ENCODE data around the gene HSPB2.

The HSPB2 gene

DNA sequence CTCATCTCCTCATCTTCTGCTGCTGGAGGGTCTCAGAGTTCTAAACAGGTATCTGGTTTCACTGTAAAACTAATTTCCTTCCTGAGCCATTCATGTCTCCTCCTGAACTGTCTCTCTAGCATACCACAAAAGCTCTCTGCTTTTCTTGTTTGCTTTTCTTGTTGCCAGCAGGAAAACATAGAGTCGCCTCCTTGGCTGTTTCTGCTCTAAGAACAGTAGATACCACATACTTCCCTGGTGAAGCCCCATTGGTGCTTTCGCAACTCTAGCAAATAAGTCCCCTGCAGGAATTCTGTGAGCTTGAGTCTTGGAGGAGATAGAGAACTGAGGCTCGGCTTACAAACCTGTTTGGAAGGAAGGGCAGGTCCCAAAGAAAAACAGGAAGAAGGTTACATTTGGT lies 31.6 kb downstream of the HSPB2 start:
- Histone ChIP-seq H3K9ac (ENCODE audit: low read depth, low read length) (peak overlapping the region; percentile 83), H3K9me3 (replicated peaks; ENCODE audit: low read length) (no peaks in the 10 kb centered on the region), H3K27me3 (ENCODE audit: control insufficient read depth, insufficient read depth, low read length) (no peaks in the 10 kb centered on the region), H3K36me3 (ENCODE audit: insufficient read depth, low read length) (no peaks in the 10 kb centered on the region), H3K4me2 (ENCODE audit: low read length) (peak overlapping the region; percentile 74), H3K4me3 (ENCODE audit: low read length) (peak overlapping the region; percentile 51), H3K4me1 (ENCODE audit: control insufficient read depth, insufficient read depth, low read length) (peaks cover 73% of the 10 kb centered on the region)

- Histone ChIP-seq H3K4me1 (ENCODE audit: control insufficient read depth, insufficient read depth, low read length) (peaks cover 68% of the 10 kb centered on the region), H3K9ac (ENCODE audit: low read depth, low read length) (peak overlapping the region; percentile 87), H3K4me2 (ENCODE audit: low read length) (peak overlapping the region; percentile 74), H3K9me3 (replicated peaks; ENCODE audit: low read length) (no peaks in the 10 kb centered on the region), H3K4me3 (ENCODE audit: low read length) (peak overlapping the region; percentile 51), H3K27me3 (ENCODE audit: control insufficient read depth, insufficient read depth, low read length) (no peaks in the 10 kb centered on the region), H3K36me3 (ENCODE audit: insufficient read depth, low read length) (no peaks in the 10 kb centered on the region)
Observed at GRCh38 chr11:111944651-111945051, 32.1 kb downstream of the HSPB2 start.

DNA sequence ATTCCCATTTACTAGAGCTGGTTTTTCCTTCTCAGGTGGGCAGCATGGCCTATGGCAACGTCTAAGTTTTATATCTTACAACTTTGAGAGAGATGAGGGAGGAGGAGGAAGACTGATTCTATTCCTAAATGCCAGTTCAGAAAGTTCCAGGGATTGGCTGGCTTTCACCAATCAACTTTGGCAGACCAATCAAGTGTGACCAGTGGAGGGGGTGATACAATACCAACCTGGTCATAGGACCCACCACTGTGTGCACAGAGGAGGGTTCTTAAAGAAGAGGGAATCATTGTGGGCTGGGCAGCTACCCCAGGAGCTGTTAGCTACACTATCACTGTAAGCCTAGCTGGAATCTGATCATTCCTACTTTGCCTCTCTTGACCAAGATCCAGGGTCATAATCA lies 32.7 kb downstream of the HSPB2 start:
- Histone ChIP-seq H3K4me1 (ENCODE audit: control insufficient read depth, insufficient read depth, low read length) (peaks cover 63% of the 10 kb centered on the region), H3K9ac (ENCODE audit: low read depth, low read length) (peak overlapping the region; percentile 87), H3K9me3 (replicated peaks; ENCODE audit: low read length) (no peaks in the 10 kb centered on the region), H3K27me3 (ENCODE audit: control insufficient read depth, insufficient read depth, low read length) (no peaks in the 10 kb centered on the region), H3K4me3 (ENCODE audit: low read length) (peak overlapping the region; percentile 34), H3K36me3 (ENCODE audit: insufficient read depth, low read length) (no peaks in the 10 kb centered on the region), H3K4me2 (ENCODE audit: low read length) (peak overlapping the region; percentile 68)

- Histone ChIP-seq H3K4me3 (ENCODE audit: low read length) (no peak overlapping the region), H3K27me3 (ENCODE audit: control insufficient read depth, insufficient read depth, low read length) (no peaks in the 10 kb centered on the region), H3K9ac (ENCODE audit: low read depth, low read length) (no peak overlapping the region), H3K36me3 (ENCODE audit: insufficient read depth, low read length) (no peaks in the 10 kb centered on the region), H3K4me2 (ENCODE audit: low read length) (no peak overlapping the region), H3K9me3 (replicated peaks; ENCODE audit: low read length) (no peaks in the 10 kb centered on the region), H3K4me1 (ENCODE audit: control insufficient read depth, insufficient read depth, low read length) (peaks cover 51% of the 10 kb centered on the region)
Observed at GRCh38 chr11:111946499-111946898, 34.0 kb downstream of the HSPB2 start.

DNA sequence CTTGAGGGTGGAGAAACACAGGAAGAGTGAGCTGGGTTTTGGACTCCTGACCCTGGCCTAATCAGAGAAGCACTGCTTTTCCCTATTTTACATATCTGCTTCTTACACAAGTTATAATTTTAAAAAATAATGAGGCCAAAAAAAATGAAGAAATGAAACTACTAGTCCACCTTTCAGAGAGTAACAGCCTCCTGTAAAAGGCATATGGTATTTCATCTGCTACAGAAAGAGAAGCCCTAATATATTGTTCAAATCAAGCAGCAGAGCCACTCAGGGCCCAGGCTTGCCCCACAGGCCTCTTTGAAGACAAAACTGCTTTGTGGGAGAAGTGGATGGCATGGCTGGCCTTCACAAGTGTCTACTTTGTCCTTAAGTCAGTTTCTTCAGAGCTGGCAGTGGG lies 34.6 kb downstream of the HSPB2 start:
- Histone ChIP-seq H3K9me3 (replicated peaks; ENCODE audit: low read length) (no peaks in the 10 kb centered on the region), H3K36me3 (ENCODE audit: insufficient read depth, low read length) (no peaks in the 10 kb centered on the region), H3K4me2 (ENCODE audit: low read length) (no peak overlapping the region), H3K4me1 (ENCODE audit: control insufficient read depth, insufficient read depth, low read length) (peaks cover 44% of the 10 kb centered on the region), H3K27me3 (ENCODE audit: control insufficient read depth, insufficient read depth, low read length) (no peaks in the 10 kb centered on the region), H3K4me3 (ENCODE audit: low read length) (no peak overlapping the region), H3K9ac (ENCODE audit: low read depth, low read length) (peak overlapping the region; percentile 10)

DNA sequence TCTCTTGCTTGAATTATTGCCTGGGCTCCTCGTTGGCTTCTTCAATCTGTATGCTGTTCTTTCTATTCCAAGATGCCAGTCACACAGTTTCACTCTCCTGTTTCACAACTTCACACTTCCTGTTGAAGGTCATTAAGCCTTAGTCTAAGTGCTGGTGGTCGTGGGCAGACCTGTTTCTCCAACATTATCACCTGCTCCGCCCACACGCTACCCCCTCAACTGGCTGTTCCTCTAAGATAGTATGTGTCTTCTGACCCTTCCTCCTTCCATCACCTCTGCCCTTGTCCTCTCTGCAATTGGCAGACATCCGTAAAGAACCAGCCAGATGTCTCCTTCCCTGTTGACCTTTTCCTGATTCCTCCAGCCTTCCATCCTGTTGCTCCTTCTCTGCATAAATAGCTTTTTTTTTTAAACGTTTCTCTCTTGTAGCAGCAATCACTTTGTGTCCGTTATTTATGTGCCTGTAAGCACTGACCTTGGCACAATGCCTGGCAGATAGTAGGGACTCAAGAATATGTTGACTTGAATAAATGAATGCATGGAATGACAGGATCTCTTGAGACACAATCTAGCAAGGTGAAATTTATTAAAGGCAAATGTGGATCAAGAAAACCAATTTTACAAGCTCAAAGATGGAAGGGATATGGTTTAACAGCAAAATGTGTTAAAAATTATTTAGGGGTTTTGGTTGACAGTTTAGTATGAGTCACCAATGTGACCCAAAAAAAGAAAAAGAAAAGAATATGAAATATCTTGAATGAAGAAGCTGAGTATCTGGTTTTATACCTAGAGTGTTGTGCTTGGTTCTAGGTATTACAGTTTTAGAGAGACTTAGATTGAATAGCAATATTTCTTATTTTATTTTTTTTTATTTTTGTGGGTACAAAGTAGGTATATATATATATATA lies 37.2 kb downstream of the HSPB2 start:
- Histone ChIP-seq H3K4me3 (ENCODE audit: low read length) (no peak overlapping the region), H3K4me2 (ENCODE audit: low read length) (no peak overlapping the region), H3K4me1 (ENCODE audit: control insufficient read depth, insufficient read depth, low read length) (peaks cover 21% of the 10 kb centered on the region), H3K36me3 (ENCODE audit: insufficient read depth, low read length) (no peaks in the 10 kb centered on the region), H3K27me3 (ENCODE audit: control insufficient read depth, insufficient read depth, low read length) (no peaks in the 10 kb centered on the region), H3K9ac (ENCODE audit: low read depth, low read length) (no peak overlapping the region), H3K9me3 (replicated peaks; ENCODE audit: low read length) (no peaks in the 10 kb centered on the region)

DNA sequence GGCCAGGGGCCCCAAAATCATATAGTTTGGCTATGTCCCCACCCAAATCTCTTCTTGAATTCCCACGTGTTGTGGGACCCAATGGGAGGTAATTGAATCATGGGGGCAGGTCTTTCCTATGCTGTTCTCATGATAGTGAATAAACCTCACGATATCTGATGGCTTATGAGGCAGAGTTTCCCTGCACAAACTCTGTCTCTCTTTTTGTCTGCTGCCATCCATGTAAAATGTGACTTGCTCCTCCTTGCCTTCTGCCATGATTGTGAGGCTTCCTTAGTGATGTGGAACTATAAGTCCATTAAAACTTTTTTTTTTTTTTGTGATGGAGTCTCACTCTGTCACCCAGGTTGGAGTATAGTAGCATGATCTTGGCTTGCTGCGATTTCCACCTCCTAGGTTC lies 39.0 kb downstream of the HSPB2 start:
- Histone ChIP-seq H3K4me1 (ENCODE audit: control insufficient read depth, insufficient read depth, low read length) (peaks cover 6% of the 10 kb centered on the region), H3K9me3 (replicated peaks; ENCODE audit: low read length) (no peaks in the 10 kb centered on the region), H3K36me3 (ENCODE audit: insufficient read depth, low read length) (no peaks in the 10 kb centered on the region), H3K4me3 (ENCODE audit: low read length) (no peak overlapping the region), H3K4me2 (ENCODE audit: low read length) (no peak overlapping the region), H3K27me3 (ENCODE audit: control insufficient read depth, insufficient read depth, low read length) (no peaks in the 10 kb centered on the region), H3K9ac (ENCODE audit: low read depth, low read length) (no peak overlapping the region)

DNA sequence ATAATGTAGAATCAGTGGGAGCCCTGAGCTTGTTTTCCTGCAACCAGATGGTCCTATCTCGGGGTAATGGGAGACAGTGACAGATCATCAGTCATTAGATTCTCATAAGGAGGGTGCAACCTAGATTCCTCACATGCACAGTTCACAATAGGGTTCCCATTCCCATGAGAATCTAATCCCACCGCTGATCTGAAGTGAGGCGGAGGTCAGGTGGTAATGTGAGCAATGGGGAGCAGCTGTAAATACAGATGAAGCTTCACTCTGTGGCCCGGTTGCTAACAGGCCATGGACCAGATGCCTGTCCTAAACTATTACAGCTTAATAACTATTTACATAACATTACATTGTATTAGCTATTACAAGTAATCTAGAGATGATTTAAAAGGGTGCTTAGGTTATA lies 41.6 kb downstream of the HSPB2 start:
- Histone ChIP-seq H3K4me1 (ENCODE audit: control insufficient read depth, insufficient read depth, low read length) (peaks cover 7% of the 10 kb centered on the region), H3K4me2 (ENCODE audit: low read length) (no peak overlapping the region), H3K4me3 (ENCODE audit: low read length) (no peak overlapping the region), H3K9me3 (replicated peaks; ENCODE audit: low read length) (no peaks in the 10 kb centered on the region), H3K27me3 (ENCODE audit: control insufficient read depth, insufficient read depth, low read length) (no peaks in the 10 kb centered on the region), H3K36me3 (ENCODE audit: insufficient read depth, low read length) (peaks cover 8% of the 10 kb centered on the region), H3K9ac (ENCODE audit: low read depth, low read length) (no peak overlapping the region)

DNA sequence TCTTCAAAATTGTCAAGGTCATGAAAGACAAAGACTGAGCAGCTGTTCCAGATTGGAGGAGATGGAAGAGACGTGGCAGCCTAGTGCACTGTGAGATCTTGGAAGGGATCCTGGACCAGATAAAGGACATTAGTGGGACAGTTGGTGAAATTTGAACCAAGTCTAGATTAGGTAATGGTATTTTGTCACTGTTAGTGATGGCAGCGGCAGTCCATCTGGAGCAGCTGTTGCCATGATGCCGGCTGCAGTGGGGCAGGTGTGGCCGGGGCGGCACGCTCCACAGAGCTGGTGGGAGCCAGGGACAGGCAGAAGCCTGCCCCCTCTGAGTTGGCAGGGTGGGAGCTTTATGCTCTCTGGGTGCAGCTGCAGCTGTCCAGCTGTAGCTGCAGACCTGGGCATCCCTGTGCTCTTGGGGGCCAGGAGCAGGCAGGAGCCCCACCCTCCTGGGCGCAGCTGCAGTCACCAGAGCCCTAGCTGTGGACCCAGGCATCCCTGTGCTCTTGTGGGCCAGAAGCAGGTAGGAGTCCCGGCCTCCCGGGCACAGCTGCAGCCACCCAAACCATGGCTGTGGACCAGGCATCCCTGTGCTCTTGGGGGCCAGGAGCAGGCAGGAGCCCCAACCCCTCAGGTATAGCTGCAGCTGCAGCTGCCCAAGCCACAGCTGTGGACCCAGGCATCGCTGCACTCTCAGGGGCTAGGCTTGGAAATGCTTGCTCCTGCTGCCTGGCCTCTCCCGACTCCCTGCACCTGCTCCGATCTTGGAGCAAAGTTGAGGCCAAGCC lies 45.3 kb downstream of the HSPB2 start:
- Histone ChIP-seq H3K9ac (ENCODE audit: low read depth, low read length) (no peak overlapping the region), H3K4me3 (ENCODE audit: low read length) (no peak overlapping the region), H3K36me3 (ENCODE audit: insufficient read depth, low read length) (peaks cover 9% of the 10 kb centered on the region)

GRCh38 chr11:111960916-111961315 lies 48.4 kb downstream of the HSPB2 start:
- H3K4me2 ChIP-seq (ENCODE audit: low read length): no peak overlapping the region
- peaks cover 9% of the 10 kb centered on the region for H3K36me3 ChIP-seq (ENCODE audit: insufficient read depth, low read length)
- H3K4me1 ChIP-seq (ENCODE audit: control insufficient read depth, insufficient read depth, low read length): peaks cover 7% of the 10 kb centered on the region
- H3K4me3 ChIP-seq (ENCODE audit: low read length): no peak overlapping the region
- no peak overlapping the region for H3K9ac ChIP-seq (ENCODE audit: low read depth, low read length)
- H3K27me3 ChIP-seq (ENCODE audit: control insufficient read depth, insufficient read depth, low read length): no peaks in the 10 kb centered on the region
- no peaks in the 10 kb centered on the region for H3K9me3 ChIP-seq (replicated peaks; ENCODE audit: low read length)

More for the DNA sequence above, 45.3 kb downstream of the HSPB2 start:
- Histone ChIP-seq H3K4me1 (ENCODE audit: control insufficient read depth, insufficient read depth, low read length) (peaks cover 7% of the 10 kb centered on the region), H3K27me3 (ENCODE audit: control insufficient read depth, insufficient read depth, low read length) (no peaks in the 10 kb centered on the region), H3K4me2 (ENCODE audit: low read length) (no peak overlapping the region), H3K9me3 (replicated peaks; ENCODE audit: low read length) (no peaks in the 10 kb centered on the region)

GRCh38 chr11:111961389-111962300 lies 49.1 kb downstream of the HSPB2 start:
- no peaks in the 10 kb centered on the region for H3K27me3 ChIP-seq (ENCODE audit: control insufficient read depth, insufficient read depth, low read length)
- no peak overlapping the region for H3K4me2 ChIP-seq (ENCODE audit: low read length)
- H3K9ac ChIP-seq (ENCODE audit: low read depth, low read length): no peak overlapping the region
- peaks cover 7% of the 10 kb centered on the region for H3K4me1 ChIP-seq (ENCODE audit: control insufficient read depth, insufficient read depth, low read length)
- H3K4me3 ChIP-seq (ENCODE audit: low read length): no peak overlapping the region
- H3K36me3 ChIP-seq (ENCODE audit: insufficient read depth, low read length): peaks cover 9% of the 10 kb centered on the region
- no peaks in the 10 kb centered on the region for H3K9me3 ChIP-seq (replicated peaks; ENCODE audit: low read length)
